GM21529 (cell line): Measurements from ENCODE around the gene ELAPOR1.

Experiments
- ATAC-seq: cut with Tn5 transposase; IDR thresholded peaks from one replicate; pipeline ENCODE4 v1.9.1; 2021; ENCODE audit not compliant: unreplicated experiment

ELAPOR1 gene

GRCh38 chr1:109113590-109114341 is at the start of gene ELAPOR1:
TSS of gene ELAPOR1 (plus strand) at chr1:109114115. CDS start at chr1:109114184, 69 bp downstream.
- peak; percentile 59 for ATAC-seq

GRCh38 chr1:109065137-109065536 is 48.8 kb upstream of the ELAPOR1 start:
- ATAC-seq, result no peak

GRCh38 chr1:109067883-109068282 is 46.0 kb upstream of the ELAPOR1 start:
- ATAC-seq, result no peak

GRCh38 chr1:109069294-109069693 is 44.6 kb upstream of the ELAPOR1 start:
- ATAC-seq, result no peak

GRCh38 chr1:109075531-109076490 is 38.1 kb upstream of the ELAPOR1 start, which contains the start of gene TAF13:
TSS of gene TAF13 (minus strand) at chr1:109076003. CDS start at chr1:109075947, 56 bp downstream.
- peak; percentile 99 for ATAC-seq

- ATAC-seq, result no peak
Observed at GRCh38 chr1:109078317-109078716, 35.6 kb upstream of the ELAPOR1 start.

GRCh38 chr1:109079240-109079622 is 34.7 kb upstream of the ELAPOR1 start:
- no peak for ATAC-seq

GRCh38 chr1:109080441-109081082 is 33.4 kb upstream of the ELAPOR1 start:
- ATAC-seq, result no peak

GRCh38 chr1:109083501-109083900 is 30.4 kb upstream of the ELAPOR1 start:
- no peak for ATAC-seq

- ATAC-seq, result no peak
Observed at GRCh38 chr1:109083923-109084322, 30.0 kb upstream of the ELAPOR1 start.

GRCh38 chr1:109084563-109085517 is 29.1 kb upstream of the ELAPOR1 start:
- ATAC-seq, result no peak

GRCh38 chr1:109089242-109090015 is 24.5 kb upstream of the ELAPOR1 start:
- ATAC-seq, result no peak

GRCh38 chr1:109090196-109091077 is 23.5 kb upstream of the ELAPOR1 start, which contains the start of gene TMEM167B:
TSS of gene TMEM167B (plus strand) at chr1:109090764. CDS start at chr1:109090873, 109 bp downstream.
- ATAC-seq, result peak; percentile 93

GRCh38 chr1:109091078-109091838 is 22.7 kb upstream of the ELAPOR1 start:
- ATAC-seq, result peak; percentile 52

GRCh38 chr1:109091839-109092193 is 22.1 kb upstream of the ELAPOR1 start:
- ATAC-seq, result no peak

GRCh38 chr1:109094377-109094803 is 19.5 kb upstream of the ELAPOR1 start:
- no peak for ATAC-seq

GRCh38 chr1:109094871-109095270 is 19.0 kb upstream of the ELAPOR1 start:
- ATAC-seq, result no peak

GRCh38 chr1:109095631-109096030 is 18.3 kb upstream of the ELAPOR1 start:
- no peak for ATAC-seq
